Rectal smooth muscle tissue (tissue), 1 donor: ENCODE data around the gene ANKRD63.

Experiments used
- H3K27ac ChIP-seq: one replicate; pipeline ENCODE4 v1.7.0; 2013; ENCODE audit warnings: low read depth, low read length, inconsistent platforms
- H3K27me3 ChIP-seq: one replicate; pipeline ENCODE4 v1.7.0; 2013; ENCODE audit warnings: low read length; ENCODE audit not compliant: control insufficient read depth, insufficient read depth
- H3K36me3 ChIP-seq: one replicate; pipeline ENCODE4 v1.7.0; 2013; ENCODE audit warnings: low read length; ENCODE audit not compliant: control insufficient read depth, insufficient read depth
- H3K4me1 ChIP-seq: one replicate; pipeline ENCODE4 v1.7.0; 2013; ENCODE audit warnings: low read length; ENCODE audit not compliant: control insufficient read depth, insufficient read depth
- H3K4me3 ChIP-seq: one replicate; pipeline ENCODE4 v1.7.0; 2013; ENCODE audit warnings: low read length
- H3K9ac ChIP-seq: one replicate; pipeline ENCODE4 v1.7.0; 2013; ENCODE audit warnings: low read length

The ANKRD63 gene

DNA sequence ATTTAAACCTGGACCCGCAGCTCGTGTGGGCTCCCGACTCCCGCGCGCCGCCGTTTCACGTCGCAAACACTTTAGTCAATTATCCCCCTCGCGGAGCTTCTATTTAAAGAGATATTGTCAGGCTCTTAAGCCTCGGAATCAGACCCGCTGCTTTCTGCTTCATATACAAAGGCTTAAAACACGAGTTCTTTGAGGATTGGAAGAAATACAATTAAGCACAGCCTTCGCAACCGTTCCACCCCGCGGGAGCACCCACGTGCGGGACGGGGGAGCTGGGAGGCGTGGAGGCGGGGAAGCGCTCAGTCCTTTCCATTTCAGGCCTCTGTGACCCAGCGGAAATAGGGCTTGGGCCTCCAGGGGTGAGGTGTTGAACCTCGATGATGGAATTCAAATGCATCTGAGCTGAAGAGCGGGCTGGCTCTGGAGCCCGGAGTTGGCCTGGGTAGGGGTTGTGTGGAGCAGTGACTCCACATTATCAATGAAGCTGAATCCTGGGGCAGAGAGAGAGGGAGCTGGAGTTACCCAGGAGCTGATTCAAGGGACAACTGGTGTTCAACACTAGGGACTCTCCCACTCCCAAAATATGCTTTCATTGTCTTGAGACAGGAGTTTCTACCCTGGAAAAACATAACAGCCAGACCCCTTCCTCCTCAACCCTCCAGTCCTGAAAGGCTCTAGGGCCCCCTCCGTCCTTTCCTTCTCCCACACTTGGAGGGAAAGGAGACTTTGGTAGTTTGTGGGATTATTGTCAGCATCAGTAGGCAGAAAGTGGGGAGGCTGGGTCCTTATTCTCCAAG, 2.4 kb downstream of the ANKRD63 start:
- Histone ChIP-seq H3K4me3 (no peak overlapping the region), H3K27me3 (peaks cover 14% of the 10 kb centered on the region)

DNA sequence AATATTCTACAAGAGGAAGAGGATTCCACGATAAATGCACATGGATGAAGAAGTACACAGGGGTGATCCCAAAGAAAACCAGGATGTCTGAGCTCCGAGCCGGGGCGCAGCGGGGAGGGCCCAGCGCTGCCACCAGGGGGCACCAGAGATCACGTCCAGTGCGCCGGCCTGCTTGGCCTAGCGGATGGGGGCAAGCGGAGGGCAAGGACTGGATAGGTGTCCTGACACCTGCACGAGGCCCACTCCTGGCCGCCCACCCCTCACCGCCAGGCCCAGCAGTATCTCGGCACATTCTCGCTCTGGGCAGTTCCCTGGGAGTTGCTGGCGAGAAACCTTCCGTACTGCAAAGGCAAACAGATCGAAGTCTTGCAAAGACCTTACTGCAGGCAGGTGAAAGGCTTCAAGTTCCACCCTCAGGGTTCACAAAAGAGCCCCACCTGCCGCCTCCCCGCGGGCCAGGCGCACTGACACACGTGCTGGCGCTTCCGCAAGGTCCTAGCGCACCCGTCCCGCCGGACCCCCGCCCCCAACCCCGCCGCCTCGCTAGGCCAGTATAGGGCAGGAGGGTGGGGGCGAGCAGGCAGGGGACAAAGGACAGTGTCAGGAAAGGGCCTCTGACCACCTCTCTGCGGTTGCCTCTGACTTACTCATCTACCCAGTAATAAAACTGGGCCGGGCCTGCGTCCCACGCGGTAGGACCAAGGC, 3.3 kb downstream of the ANKRD63 start:
- H3K27ac ChIP-seq = no peak overlapping the region
- H3K9ac ChIP-seq = no peak overlapping the region
- H3K4me3 ChIP-seq = no peak overlapping the region
- no peaks in the 10 kb centered on the region for H3K4me1 ChIP-seq
- H3K27me3 ChIP-seq = peaks cover 14% of the 10 kb centered on the region
- no peaks in the 10 kb centered on the region for H3K36me3 ChIP-seq

More for the DNA sequence above, 2.4 kb downstream of the ANKRD63 start:
- H3K9ac ChIP-seq = no peak overlapping the region
- no peaks in the 10 kb centered on the region for H3K36me3 ChIP-seq
- H3K4me1 ChIP-seq = peaks cover 7% of the 10 kb centered on the region
- H3K27ac ChIP-seq = no peak overlapping the region

DNA sequence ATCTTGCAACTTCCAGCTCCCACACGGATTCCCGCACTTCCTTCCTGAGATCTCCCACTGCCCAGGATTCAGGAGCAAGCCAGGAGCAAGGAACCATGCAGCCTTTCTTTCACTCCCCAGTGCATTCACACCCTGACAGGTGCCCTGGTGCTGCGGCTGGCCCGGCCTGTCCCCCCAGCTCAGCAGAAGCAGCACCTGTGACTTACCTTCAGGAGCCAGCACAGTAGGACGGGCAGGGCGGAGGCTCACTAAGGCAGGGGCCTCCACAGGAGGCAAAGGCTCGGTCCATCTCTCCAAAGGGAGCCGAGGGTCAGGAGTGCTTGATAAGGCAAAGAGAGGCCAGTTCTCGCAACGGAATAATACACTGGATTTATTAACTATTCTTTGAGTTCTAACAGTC, 4.8 kb downstream of the ANKRD63 start:
- no peaks in the 10 kb centered on the region for H3K36me3 ChIP-seq
- H3K4me1 ChIP-seq = no peaks in the 10 kb centered on the region
- no peak overlapping the region for H3K9ac ChIP-seq
- peaks cover 14% of the 10 kb centered on the region for H3K27me3 ChIP-seq
- no peak overlapping the region for H3K27ac ChIP-seq
- H3K4me3 ChIP-seq = no peak overlapping the region

DNA sequence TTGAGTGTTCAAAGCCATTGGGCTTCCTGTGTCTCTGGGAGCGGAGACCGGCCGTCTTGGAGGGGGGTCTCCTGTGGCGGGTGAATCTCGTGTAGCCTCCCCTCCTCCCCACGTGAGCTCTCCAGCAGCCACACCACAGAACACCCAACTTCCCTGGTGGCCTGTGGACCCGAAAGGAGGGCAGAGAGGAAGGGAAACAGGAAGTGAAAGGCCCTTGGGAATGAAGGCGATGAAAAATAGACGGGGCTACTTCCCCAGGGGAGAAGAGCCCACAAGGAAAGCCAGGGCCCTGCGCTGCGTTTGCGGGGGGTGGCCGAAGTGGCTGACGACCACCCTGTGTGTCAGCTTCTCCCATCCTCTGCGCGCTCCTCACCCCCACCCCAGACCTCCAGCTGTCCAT, 5.4 kb downstream of the ANKRD63 start:
- no peak overlapping the region for H3K4me3 ChIP-seq
- no peaks in the 10 kb centered on the region for H3K4me1 ChIP-seq
- H3K27me3 ChIP-seq = peaks cover 14% of the 10 kb centered on the region
- H3K9ac ChIP-seq = no peak overlapping the region
- H3K36me3 ChIP-seq = no peaks in the 10 kb centered on the region
- no peak overlapping the region for H3K27ac ChIP-seq

DNA sequence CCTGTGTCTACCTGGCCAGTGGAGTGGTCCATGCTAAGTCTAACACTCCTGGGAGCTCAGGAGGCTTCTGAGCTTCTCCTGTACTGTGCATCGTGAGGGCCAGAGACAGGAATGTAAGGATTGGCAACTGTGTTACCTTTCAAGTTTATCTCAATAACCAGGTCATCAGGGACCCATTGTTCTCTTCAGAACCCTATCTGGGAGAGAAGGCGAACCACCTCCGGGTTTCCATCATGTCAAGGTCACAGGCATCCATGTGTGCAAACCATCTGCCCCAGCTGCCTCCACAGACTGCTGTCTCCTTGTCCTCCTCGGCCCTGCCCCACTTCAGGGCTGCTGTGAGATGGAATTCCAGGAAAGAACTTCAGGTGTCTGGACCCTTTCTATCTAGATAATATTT, 5.9 kb downstream of the ANKRD63 start:
- H3K4me3 ChIP-seq = no peak overlapping the region

DNA sequence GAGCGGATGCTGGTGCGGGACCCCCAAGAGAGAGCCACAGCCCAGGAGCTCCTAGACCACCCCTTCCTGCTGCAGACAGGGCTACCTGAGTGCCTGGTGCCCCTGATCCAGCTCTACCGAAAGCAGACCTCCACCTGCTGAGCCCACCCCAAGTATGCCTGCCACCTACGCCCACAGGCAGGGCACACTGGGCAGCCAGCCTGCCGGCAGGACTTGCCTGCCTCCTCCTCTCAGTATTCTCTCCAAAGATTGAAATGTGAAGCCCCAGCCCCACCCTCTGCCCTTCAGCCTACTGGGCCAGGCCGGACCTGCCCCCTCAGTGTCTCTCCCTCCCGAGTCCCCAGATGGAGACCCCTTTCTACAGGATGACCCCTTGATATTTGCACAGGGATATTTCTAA, 6.9 kb downstream of the ANKRD63 start:
- H3K36me3 ChIP-seq = no peaks in the 10 kb centered on the region
- no peak overlapping the region for H3K27ac ChIP-seq
- no peak overlapping the region for H3K9ac ChIP-seq
- H3K4me1 ChIP-seq = no peaks in the 10 kb centered on the region
- H3K27me3 ChIP-seq = peaks cover 7% of the 10 kb centered on the region
- no peak overlapping the region for H3K4me3 ChIP-seq

More for the DNA sequence above, 5.9 kb downstream of the ANKRD63 start:
- Histone ChIP-seq H3K9ac (no peak overlapping the region), H3K27me3 (peaks cover 14% of the 10 kb centered on the region), H3K27ac (no peak overlapping the region), H3K36me3 (no peaks in the 10 kb centered on the region), H3K4me1 (no peaks in the 10 kb centered on the region)

DNA sequence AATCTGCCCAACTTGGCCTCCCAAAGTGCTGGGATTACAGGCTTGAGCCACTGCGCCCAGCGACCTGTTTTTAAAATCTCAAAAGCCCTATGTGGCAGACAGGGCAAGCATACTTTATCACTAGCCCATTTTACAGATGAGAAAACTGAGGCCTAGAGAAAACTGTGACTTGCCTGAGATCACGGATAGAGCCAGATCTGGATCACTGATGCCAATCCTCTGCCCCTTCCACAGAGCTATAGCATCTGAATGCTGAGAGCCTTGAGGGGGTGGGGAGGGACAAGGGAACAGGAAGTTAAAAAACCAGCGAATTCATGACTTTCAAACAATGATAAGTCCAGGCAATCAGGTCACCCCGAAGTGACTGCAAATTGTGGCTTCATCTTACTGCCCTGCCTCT, 7.3 kb downstream of the ANKRD63 start:
- Histone ChIP-seq H3K9ac (no peak overlapping the region), H3K27me3 (peaks cover 4% of the 10 kb centered on the region), H3K27ac (no peak overlapping the region), H3K4me3 (no peak overlapping the region), H3K4me1 (no peaks in the 10 kb centered on the region), H3K36me3 (no peaks in the 10 kb centered on the region)

DNA sequence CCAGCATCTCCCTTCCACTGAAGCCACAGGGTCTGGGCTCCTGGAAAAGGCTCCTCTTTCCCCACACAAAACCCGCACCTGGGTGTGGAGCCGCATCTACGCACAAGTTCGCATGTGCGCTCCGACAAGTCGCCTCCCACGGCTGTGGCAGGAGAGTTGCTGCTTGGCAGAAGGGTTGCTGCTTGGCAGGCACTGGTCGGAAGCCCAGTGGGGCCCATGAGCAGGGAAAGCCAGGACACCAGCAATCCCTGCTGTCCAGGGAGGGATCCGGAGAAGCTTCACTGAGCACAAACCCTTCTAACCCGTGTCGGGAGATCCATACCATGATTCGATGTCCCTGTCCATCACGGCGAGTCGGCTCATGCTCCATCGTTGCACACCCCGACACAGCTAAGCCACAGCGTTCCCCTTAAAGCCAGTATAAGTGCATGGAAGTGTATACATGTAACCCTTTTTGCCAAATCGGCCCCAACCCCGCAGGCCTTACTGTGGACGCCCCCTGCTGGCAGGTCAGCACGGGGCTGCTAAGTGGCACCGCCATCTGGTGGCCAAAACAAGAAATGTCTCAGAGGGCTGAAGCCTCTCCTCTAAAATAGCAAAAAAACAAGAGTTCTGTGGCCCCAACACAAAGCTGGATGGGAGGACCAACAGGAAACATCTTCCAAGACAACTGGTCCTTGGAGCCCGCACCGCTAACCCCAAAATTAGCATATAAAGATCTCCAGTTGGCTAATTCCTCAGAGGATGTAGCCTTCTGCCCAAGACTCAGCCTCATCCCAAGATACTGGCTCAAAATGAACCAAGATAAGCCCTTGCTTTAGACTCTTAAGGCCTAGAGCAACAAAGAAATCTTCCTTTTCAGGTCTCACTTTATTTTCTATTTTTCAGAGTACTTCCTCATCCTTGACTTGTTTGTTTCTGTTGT, 8.3 kb downstream of the ANKRD63 start:
- Histone ChIP-seq H3K4me3 (no peak overlapping the region), H3K9ac (no peak overlapping the region), H3K27me3 (peaks cover 4% of the 10 kb centered on the region), H3K36me3 (no peaks in the 10 kb centered on the region), H3K27ac (no peak overlapping the region), H3K4me1 (no peaks in the 10 kb centered on the region)

DNA sequence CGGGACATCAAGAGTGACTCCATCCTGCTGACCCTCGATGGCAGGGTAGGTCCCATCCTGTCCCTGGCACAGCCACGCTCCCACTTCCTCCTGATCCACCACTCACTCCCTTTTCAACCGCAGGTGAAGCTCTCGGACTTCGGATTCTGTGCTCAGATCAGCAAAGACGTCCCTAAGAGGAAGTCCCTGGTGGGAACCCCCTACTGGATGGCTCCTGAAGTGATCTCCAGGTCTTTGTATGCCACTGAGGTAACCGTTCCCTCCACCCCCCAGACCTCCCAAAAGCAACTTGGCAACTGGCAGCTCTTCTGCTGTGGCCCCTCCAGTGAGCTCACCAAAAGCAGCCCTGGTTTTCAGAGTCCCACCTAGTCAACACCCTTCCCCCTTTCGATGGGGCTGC, 9.4 kb downstream of the ANKRD63 start:
- H3K4me3 ChIP-seq = no peak overlapping the region
- no peak overlapping the region for H3K9ac ChIP-seq
- no peaks in the 10 kb centered on the region for H3K4me1 ChIP-seq
- no peak overlapping the region for H3K27ac ChIP-seq
- no peaks in the 10 kb centered on the region for H3K36me3 ChIP-seq
- no peaks in the 10 kb centered on the region for H3K27me3 ChIP-seq

DNA sequence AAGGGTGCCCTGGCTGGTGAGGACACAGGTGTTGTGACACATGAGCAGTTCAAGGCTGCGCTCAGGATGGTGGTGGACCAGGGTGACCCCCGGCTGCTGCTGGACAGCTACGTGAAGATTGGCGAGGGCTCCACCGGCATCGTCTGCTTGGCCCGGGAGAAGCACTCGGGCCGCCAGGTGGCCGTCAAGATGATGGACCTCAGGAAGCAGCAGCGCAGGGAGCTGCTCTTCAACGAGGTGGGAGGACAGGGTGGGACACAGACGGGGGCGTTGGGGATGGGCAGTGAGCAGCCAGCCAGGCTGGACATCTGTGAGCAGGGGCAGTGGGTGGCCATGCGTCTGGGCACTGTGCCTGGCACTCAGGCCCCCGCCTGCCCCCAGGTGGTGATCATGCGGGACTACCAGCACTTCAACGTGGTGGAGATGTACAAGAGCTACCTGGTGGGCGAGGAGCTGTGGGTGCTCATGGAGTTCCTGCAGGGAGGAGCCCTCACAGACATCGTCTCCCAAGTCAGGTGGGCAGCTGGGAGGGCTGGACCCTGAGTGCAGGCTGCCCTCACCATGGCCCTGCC, 10.3 kb downstream of the ANKRD63 start:
- no peak overlapping the region for H3K9ac ChIP-seq
- no peaks in the 10 kb centered on the region for H3K27me3 ChIP-seq
- no peaks in the 10 kb centered on the region for H3K36me3 ChIP-seq
- no peak overlapping the region for H3K27ac ChIP-seq
- no peaks in the 10 kb centered on the region for H3K4me1 ChIP-seq
- H3K4me3 ChIP-seq = no peak overlapping the region

DNA sequence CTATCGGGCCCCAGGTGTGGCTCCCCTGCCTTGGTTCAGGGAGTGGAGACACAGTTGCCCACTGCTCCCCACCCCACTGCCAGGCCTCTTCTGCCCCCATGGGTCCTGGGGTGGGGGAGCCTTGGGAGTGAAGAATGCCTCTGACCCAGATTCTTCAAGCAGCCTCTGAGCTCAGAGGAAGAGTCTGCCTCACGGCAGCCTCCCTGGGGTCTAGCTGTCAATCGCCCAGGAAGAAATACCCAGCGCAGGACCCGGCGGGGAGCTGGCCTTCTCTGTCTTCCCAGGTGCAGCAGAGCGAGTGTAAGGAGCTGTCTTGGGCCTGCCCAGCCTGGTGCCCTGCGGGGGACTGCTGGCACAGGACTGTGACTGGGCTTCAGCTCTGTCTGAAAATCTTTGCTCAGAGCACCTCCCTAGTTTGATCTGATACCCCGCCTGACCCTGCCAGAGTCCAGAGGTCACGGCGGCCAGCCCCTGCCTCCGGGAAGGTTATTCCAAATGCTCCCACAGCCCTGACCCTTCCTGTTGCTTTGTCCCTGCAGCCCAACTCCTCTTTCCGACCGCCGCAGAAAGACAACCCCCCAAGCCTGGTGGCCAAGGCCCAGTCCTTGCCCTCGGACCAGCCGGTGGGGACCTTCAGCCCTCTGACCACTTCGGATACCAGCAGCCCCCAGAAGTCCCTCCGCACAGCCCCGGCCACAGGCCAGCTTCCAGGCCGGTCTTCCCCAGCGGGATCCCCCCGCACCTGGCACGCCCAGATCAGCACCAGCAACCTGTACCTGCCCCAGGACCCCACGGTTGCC, 11.0 kb downstream of the ANKRD63 start:
- Histone ChIP-seq H3K36me3 (no peaks in the 10 kb centered on the region), H3K27me3 (no peaks in the 10 kb centered on the region), H3K27ac (no peak overlapping the region), H3K4me1 (no peaks in the 10 kb centered on the region), H3K4me3 (no peak overlapping the region), H3K9ac (no peak overlapping the region)
